GM12878 (cell line): ENCODE results near the gene ZFYVE19. TPM values are rescaled to one million over a fixed set of nuclear protein-coding genes. Genes with fewer than 3 reads are reported as not detected.

ENCODE experiments used
- ATAC-seq: fragments of 200-7000 bp; cut with Tn5 transposase; 3 replicates; pipeline ENCODE4 v1.9.1; 2020; ENCODE audit warnings: mild to moderate bottlenecking, moderate library complexity
- BruUV-seq: library from RNA; stranded (reverse); fragments of 400-500 nt; replicated peaks from 2 replicates; lab custom pipeline; 2021; lab: Mats Ljungman, UMichigan
- CTCF ChIA-PET: fragments of 300-600 bp; sonication (Branson Sonifier 250); formaldehyde crosslinking; extraction: SDS; loops from one replicate; lab custom pipeline; 2021; ENCODE audit warnings: inconsistent platforms; lab: Yijun Ruan, JAX
- POLR2A ChIA-PET: fragments of 350-600 bp; formaldehyde crosslinking; extraction: SDS; loops from one replicate; lab custom pipeline; 2021; ENCODE audit warnings: inconsistent platforms; lab: Charles Lee
- RAD21 ChIA-PET: fragments of 300-600 bp; sonication (Branson Sonifier 250); formaldehyde crosslinking; loops from one replicate; lab custom pipeline; 2023; ENCODE audit warnings: antibody characterized with exemption; ENCODE audit not compliant: unreplicated experiment; lab: Charles Lee
- SMC1A ChIA-PET: fragments of 300-600 bp; sonication (Branson Sonifier 250); formaldehyde crosslinking; loops from one replicate; lab custom pipeline; 2023; ENCODE audit not compliant: unreplicated experiment, uncharacterized antibody; lab: Charles Lee
- DNase-seq: peaks from one replicate; pipeline ENCODE4 v3.0.0-alpha.2; 2011; ENCODE audit warnings: low read depth, low spot score
- FAIRE-seq: peaks from 3 replicates; lab custom pipeline; 2011; peaks lifted over from hg19 to GRCh38; lab: Jason Lieb, UNC
- H2AFZ ChIP-seq: 2 replicates; pipeline ENCODE4 v1.6.0; 2011; ENCODE audit warnings: low read depth, low read length, control low read depth; ENCODE audit not compliant: control insufficient read depth
- H3K27ac ChIP-seq: 2 replicates; pipeline ENCODE4 v1.5.1; 2011; ENCODE audit warnings: control low read depth; ENCODE audit not compliant: control insufficient read depth, insufficient read depth
- H3K27me3 ChIP-seq, 2 experiments: replicated peaks in 1 of 2; 2 replicates each; pipeline versions ENCODE4 v1.6.0 to v1.6.1; 2011; ENCODE audit warnings: low read length in 1 of 2; ENCODE audit not compliant: control insufficient read depth in 2 of 2, insufficient read depth in 2 of 2
- H3K36me3 ChIP-seq, 2 experiments: 2 replicates each; pipeline ENCODE4 v1.5.1; 2011; ENCODE audit warnings: low read length in 1 of 2; ENCODE audit not compliant: control insufficient read depth in 2 of 2, insufficient read depth in 2 of 2
- H3K4me1 ChIP-seq: 2 replicates; pipeline ENCODE4 v1.6.1; 2011; ENCODE audit warnings: mild to moderate bottlenecking, low read length, moderate library complexity, mixed read lengths; ENCODE audit not compliant: control insufficient read depth, insufficient read depth
- H3K4me2 ChIP-seq: 2 replicates; pipeline ENCODE4 v1.6.0; 2011; ENCODE audit warnings: control low read depth; ENCODE audit not compliant: control insufficient read depth, insufficient read depth
- H3K4me3 ChIP-seq: fragments of 200-600 bp; sonication (generic); 2 replicates; pipeline ENCODE4 v1.5.1; 2016
- H3K79me2 ChIP-seq: 2 replicates; pipeline ENCODE4 v1.6.0; 2011; ENCODE audit warnings: low read length; ENCODE audit not compliant: control insufficient read depth, insufficient read depth
- H3K9ac ChIP-seq: 2 replicates; pipeline ENCODE4 v1.8.0; 2011; ENCODE audit warnings: low read length, control low read depth, mixed read lengths; ENCODE audit not compliant: control insufficient read depth, insufficient read depth
- H3K9me3 ChIP-seq: replicated peaks from 3 replicates; pipeline ENCODE4 v1.5.1; 2011; ENCODE audit warnings: mild to moderate bottlenecking, low read length; ENCODE audit not compliant: control insufficient read depth, insufficient read depth
- H4K20me1 ChIP-seq: 2 replicates; pipeline ENCODE4 v1.6.0; 2011; ENCODE audit not compliant: control insufficient read depth, insufficient read depth
- CREB1 ChIP-seq: IDR thresholded peaks from 2 replicates; pipeline ENCODE4 v1.6.1; 2012; ENCODE audit warnings: low read depth, mild to moderate bottlenecking, inconsistent platforms
- HDAC2 ChIP-seq: fragments of 200-600 bp; sonication (generic); IDR thresholded peaks from 2 replicates; pipeline ENCODE4 v1.6.1; 2017
- HDGF ChIP-seq: fragments of 450-650 bp; IDR thresholded peaks from 2 replicates; pipeline ENCODE4 v1.6.1; 2016; ENCODE audit warnings: antibody characterized with exemption
- IKZF1 ChIP-seq: fragments of 450-650 bp; conservative IDR thresholded peaks from 2 replicates; pipeline ENCODE4 v1.6.1; 2017; ENCODE audit warnings: antibody characterized with exemption, mild to moderate bottlenecking
- JUND ChIP-seq: IDR thresholded peaks from 2 replicates; pipeline ENCODE4 v1.6.1; 2012; ENCODE audit warnings: low read depth, mild to moderate bottlenecking, low read length, improper control_type of control experiment, moderate library complexity
- NBN ChIP-seq: fragments of 450-650 bp; IDR thresholded peaks from 2 replicates; pipeline ENCODE4 v1.6.1; 2016
- POU2F2 ChIP-seq: IDR thresholded peaks from 3 replicates; pipeline ENCODE4 v1.6.1; 2011; ENCODE audit warnings: low read depth, mild to moderate bottlenecking, low read length, borderline replicate concordance
- RAD21 ChIP-seq: IDR thresholded peaks from 2 replicates; pipeline ENCODE4 v1.6.1; 2011; ENCODE audit warnings: mild to moderate bottlenecking, low read depth, low read length, moderate library complexity; ENCODE audit not compliant: insufficient read depth
- RELA ChIP-seq: fragments of 450-650 bp; IDR thresholded peaks from 2 replicates; pipeline ENCODE4 v1.8.0; 2014; ENCODE audit warnings: borderline replicate concordance; ENCODE audit not compliant: partially characterized antibody
- SMARCA5 ChIP-seq: fragments of 450-650 bp; IDR thresholded peaks from 2 replicates; pipeline ENCODE4 v1.6.1; 2017; ENCODE audit warnings: mild to moderate bottlenecking
- SPI1 ChIP-seq: IDR thresholded peaks from 2 replicates; pipeline ENCODE4 v1.6.1; 2011; ENCODE audit warnings: low read depth, mild to moderate bottlenecking, low read length, moderate library complexity, borderline replicate concordance; ENCODE audit not compliant: insufficient read depth
- YBX1 ChIP-seq: fragments of 450-650 bp; IDR thresholded peaks from 2 replicates; pipeline ENCODE4 v1.6.1; 2016; ENCODE audit warnings: antibody characterized with exemption
- YY1 ChIP-seq: IDR thresholded peaks from 2 replicates; pipeline ENCODE4 v1.6.1; 2011; ENCODE audit warnings: low read depth, mild to moderate bottlenecking, low read length
- ZNF207 ChIP-seq: fragments of 450-650 bp; IDR thresholded peaks from 2 replicates; pipeline ENCODE4 v1.6.1; 2014; ENCODE audit warnings: antibody characterized with exemption, mild to moderate bottlenecking, borderline replicate concordance
- ZNF24 ChIP-seq: fragments of 450-650 bp; IDR thresholded peaks from 2 replicates; pipeline ENCODE4 v1.6.1; 2017; ENCODE audit warnings: antibody characterized with exemption, mild to moderate bottlenecking
- WGBS: methylation state at CpG from one replicate; pipeline ENCODE4 v1.1.6; 2016; ENCODE audit warnings: low lambda C conversion rate; ENCODE audit not compliant: insufficient replicate concordance, insufficient coverage; ENCODE audit errors: missing lambda C conversion rate; 5-methylcytosine and 5-hydroxymethylcytosine counted together
- in situ Hi-C: fragments of 300-500 bp; cut with MboI; formaldehyde crosslinking; loops from 9 replicates; pipeline ENCODE4 v1.14.3; 2018; ENCODE audit warnings: mixed read lengths
- intact Hi-C: fragments of 100-400 bp; cut with micrococcal nuclease; formaldehyde crosslinking; loops from one replicate; pipeline ENCODE4 v1.14.2; 2022; ENCODE audit not compliant: unreplicated experiment
- polyA plus RNA-seq, 11 experiments: library from polyadenylated mRNA; depleted of rRNA in 4 of 11; unstranded in 6 of 11; stranded (reverse) in 5 of 11; fragments of >200 nt; fragmentation: Nextera tagmentation in 4 of 11; fragmentation: Illumina TruSeq in 1 of 11; extraction: Ambion mirVana in 4 of 11; extraction: Trizol in 1 of 11; gene quantifications; 1 replicate in 1 of 11; 2 replicates in 10 of 11; pipeline versions ENCODE4 v1.2.1 to v1.2.3, GENCODE V29; 2011 to 2016; ENCODE audit warnings: inconsistent platforms in 2 of 11, missing spikeins in 2 of 11, low read depth in 1 of 11
- total RNA-seq, 4 experiments: library from RNA; depleted of rRNA in 3 of 4; stranded (reverse); fragments of >200 nt in 3 of 4; fragmentation: Illumina TruSeq in 1 of 4; extraction: Trizol in 1 of 4; gene quantifications; 2 replicates each; pipeline versions ENCODE4 v1.2.1 to v1.2.3, GENCODE V29; 2013 to 2021
- TF ChIP-seq, protein P1 (sequence below), 3 experiments: IDR thresholded peaks in 2 of 3; conservative IDR thresholded peaks in 1 of 3; 2 replicates each; pipeline ENCODE4 v1.5.1; 2011; ENCODE audit warnings: low read depth in 3 of 3, low read length in 3 of 3, mild to moderate bottlenecking in 3 of 3, control low read depth in 2 of 3, moderate library complexity in 2 of 3, inconsistent platforms in 1 of 3, mixed read lengths in 1 of 3; ENCODE audit not compliant: control insufficient read depth in 2 of 3, insufficient read depth in 1 of 3; ENCODE audit errors: extremely low read depth in 1 of 3
- TF ChIP-seq, protein P2 (sequence below): fragments of 450-650 bp; IDR thresholded peaks from 2 replicates; pipeline ENCODE4 v1.6.1; 2017; ENCODE audit warnings: mild to moderate bottlenecking, moderate library complexity

ZFYVE19 gene
- total and polyA plus RNA-seq, 10 of the 15 experiments (the other 5 are each of a cell fraction or from before 2014, with no cell fraction given) = 1.7 to 36.3 (median 17.0) TPM

DNA sequence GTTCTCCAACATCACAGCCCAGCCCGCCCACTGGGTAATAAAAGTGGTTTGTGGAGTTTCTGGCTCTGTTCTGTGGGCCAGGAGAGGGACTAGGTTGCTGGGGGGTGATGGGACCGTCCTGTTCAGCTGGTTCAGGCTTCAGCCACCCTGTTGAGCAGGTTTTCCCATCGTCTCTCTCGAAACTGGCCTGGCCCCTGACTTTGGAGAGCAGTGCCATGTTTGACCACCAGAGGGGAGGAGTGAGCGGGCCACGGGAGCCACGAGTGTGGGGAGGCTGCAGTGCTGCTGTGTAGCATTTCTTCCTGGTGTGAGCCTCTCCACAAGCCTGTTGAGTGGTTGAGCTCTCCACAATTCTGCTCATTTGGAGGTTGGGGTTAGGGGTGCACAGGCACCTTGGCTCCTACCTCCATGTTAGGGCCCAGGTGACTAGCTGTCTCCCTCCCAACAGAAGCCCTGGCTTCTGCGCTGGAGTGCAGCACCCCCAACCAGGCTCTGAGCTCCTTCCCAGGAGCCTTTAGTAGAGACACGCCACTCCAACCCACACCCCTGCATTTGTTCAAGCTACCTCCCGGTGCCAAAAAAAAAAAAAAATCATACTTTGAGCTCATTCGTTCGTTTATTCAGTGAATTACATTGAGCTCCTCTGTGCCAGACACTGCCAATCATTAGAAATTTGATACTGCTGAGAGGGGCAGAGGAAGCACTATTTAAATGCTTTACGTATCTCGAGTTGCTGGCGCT, 50.9 kb downstream of the ZFYVE19 start:
- DNase-seq = no peak
- 29% methylated on average over 15 of the region's 15 CpGs for WGBS
- no TSS peak for BruUV-seq
- TF ChIP-seq HDAC2 (no peak), ZNF24 (peak; percentile 99), CREB1 (no peak), JUND (no peak), RAD21 (peak; percentile 95), SMARCA5 (peak; percentile 66; the same call in 1 of the 2 replicates), ZNF207 (peak; percentile 41; the same call in 1 of the 2 replicates), RELA (peak; percentile 29), YY1 (peak; percentile 86; the same call in 1 of the 2 replicates), POU2F2 (peak; percentile 44; the same call in 1 of the 3 replicates), SPI1 (no peak), IKZF1 (peak; percentile 24; the same call in 1 of the 2 replicates), HDGF (peak; percentile 75), YBX1 (no peak), NBN (peak; percentile 66; the same call in 1 of the 2 replicates)
- TF ChIP-seq, protein P1, sequence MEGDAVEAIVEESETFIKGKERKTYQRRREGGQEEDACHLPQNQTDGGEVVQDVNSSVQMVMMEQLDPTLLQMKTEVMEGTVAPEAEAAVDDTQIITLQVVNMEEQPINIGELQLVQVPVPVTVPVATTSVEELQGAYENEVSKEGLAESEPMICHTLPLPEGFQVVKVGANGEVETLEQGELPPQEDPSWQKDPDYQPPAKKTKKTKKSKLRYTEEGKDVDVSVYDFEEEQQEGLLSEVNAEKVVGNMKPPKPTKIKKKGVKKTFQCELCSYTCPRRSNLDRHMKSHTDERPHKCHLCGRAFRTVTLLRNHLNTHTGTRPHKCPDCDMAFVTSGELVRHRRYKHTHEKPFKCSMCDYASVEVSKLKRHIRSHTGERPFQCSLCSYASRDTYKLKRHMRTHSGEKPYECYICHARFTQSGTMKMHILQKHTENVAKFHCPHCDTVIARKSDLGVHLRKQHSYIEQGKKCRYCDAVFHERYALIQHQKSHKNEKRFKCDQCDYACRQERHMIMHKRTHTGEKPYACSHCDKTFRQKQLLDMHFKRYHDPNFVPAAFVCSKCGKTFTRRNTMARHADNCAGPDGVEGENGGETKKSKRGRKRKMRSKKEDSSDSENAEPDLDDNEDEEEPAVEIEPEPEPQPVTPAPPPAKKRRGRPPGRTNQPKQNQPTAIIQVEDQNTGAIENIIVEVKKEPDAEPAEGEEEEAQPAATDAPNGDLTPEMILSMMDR (IDR thresholded peaks at IDR 0.05 in 2 of 3, conservative IDR thresholded peaks at IDR 0.05 in 1 of 3; ENCODE audit: control insufficient read depth in 2 of 3, extremely low read depth in 1 of 3, insufficient read depth in 1 of 3, low read depth in 3 of 3, low read length in 3 of 3) = peak; percentile 95 to 99 (median 98)
- TF ChIP-seq, protein P2, sequence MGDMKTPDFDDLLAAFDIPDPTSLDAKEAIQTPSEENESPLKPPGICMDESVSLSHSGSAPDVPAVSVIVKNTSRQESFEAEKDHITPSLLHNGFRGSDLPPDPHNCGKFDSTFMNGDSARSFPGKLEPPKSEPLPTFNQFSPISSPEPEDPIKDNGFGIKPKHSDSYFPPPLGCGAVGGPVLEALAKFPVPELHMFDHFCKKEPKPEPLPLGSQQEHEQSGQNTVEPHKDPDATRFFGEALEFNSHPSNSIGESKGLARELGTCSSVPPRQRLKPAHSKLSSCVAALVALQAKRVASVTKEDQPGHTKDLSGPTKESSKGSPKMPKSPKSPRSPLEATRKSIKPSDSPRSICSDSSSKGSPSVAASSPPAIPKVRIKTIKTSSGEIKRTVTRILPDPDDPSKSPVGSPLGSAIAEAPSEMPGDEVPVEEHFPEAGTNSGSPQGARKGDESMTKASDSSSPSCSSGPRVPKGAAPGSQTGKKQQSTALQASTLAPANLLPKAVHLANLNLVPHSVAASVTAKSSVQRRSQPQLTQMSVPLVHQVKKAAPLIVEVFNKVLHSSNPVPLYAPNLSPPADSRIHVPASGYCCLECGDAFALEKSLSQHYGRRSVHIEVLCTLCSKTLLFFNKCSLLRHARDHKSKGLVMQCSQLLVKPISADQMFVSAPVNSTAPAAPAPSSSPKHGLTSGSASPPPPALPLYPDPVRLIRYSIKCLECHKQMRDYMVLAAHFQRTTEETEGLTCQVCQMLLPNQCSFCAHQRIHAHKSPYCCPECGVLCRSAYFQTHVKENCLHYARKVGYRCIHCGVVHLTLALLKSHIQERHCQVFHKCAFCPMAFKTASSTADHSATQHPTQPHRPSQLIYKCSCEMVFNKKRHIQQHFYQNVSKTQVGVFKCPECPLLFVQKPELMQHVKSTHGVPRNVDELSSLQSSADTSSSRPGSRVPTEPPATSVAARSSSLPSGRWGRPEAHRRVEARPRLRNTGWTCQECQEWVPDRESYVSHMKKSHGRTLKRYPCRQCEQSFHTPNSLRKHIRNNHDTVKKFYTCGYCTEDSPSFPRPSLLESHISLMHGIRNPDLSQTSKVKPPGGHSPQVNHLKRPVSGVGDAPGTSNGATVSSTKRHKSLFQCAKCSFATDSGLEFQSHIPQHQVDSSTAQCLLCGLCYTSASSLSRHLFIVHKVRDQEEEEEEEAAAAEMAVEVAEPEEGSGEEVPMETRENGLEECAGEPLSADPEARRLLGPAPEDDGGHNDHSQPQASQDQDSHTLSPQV = 0 out of 2 replicates have a peak, but pooled peaks have one; percentile 25

More for the DNA sequence above, 50.9 kb downstream of the ZFYVE19 start:
- peak; percentile 88 for FAIRE-seq
- Histone ChIP-seq H3K9ac (no peak overlapping the region), H3K4me3 (no peak overlapping the region), H3K27ac (no peak overlapping the region), H3K27me3 (no peaks in the 10 kb centered on the region), H4K20me1 (no peaks in the 10 kb centered on the region), H2AFZ (peak overlapping the region; percentile 67), H3K36me3 (peaks cover 0 to 2% of the 10 kb centered on the region in 2 experiments; a peak in 2 of 4 replicates), H3K9me3 (no peaks in the 10 kb centered on the region), H3K4me1 (peaks cover 4% of the 10 kb centered on the region), H3K4me2 (no peak overlapping the region), H3K79me2 (no peaks in the 10 kb centered on the region)
- CTCF ChIA-PET = interaction anchor here (0.6 to 7.5 kb wide), 40 partner anchors 11 to 1104 kb away, joined by 3 to 140 read pairs (median 4); partner anchors contain the start of genes C15orf62, DNAJC17, GCHFR and RAD51
- in situ Hi-C loops (loop anchor here (5.0 kb wide), 1 partner anchor 35 kb away; the partner anchor contains the start of gene VPS18), intact Hi-C loops (loop anchor here (1.0 to 2.0 kb wide), 2 partner anchors 15 to 37 kb away; partner anchors contain the start of gene VPS18)
- RAD21 ChIA-PET = interaction anchor here (0.7 to 4.0 kb wide), 22 partner anchors 8 to 759 kb away, joined by 3 to 41 read pairs (median 4); partner anchors contain the start of genes C15orf62, DNAJC17, INO80 and RAD51
- SMC1A ChIA-PET = interaction anchor here (0.6 to 8.5 kb wide), 20 partner anchors 10 to 163 kb away, joined by 3 to 290 read pairs (median 6); partner anchors contain the start of genes PPP1R14D, RAD51, RHOV and SPINT1
- POLR2A ChIA-PET = interaction anchor here (0.5 to 2.5 kb wide), 13 partner anchors 10 to 941 kb away, joined by 3 to 17 read pairs (median 4); partner anchors contain the start of genes DNAJC17 and ZFYVE19
- peak; percentile 89 for ATAC-seq
